DMS53 treated with DMSO at 0.1 percent for 48 hours (cell line): ENCODE data around the gene MPP2.
"Not testable (repeated sequence)": the region's sequence is repeated elsewhere in the genome, so short reads cannot be mapped to it uniquely, and the experiment has no call there.

Experiments used
- DNase-seq: peaks from one replicate; lab custom pipeline; 2025; ENCODE audit not compliant: unreplicated experiment; lab: John Stamatoyannopoulos, UW

The MPP2 gene

GRCh38 chr17:43905400-43905984 lies 1.8 kb downstream of the MPP2 start:
- no peak for DNase-seq

GRCh38 chr17:43901861-43902589 lies 5.3 kb downstream of the MPP2 start:
- no peak for DNase-seq

GRCh38 chr17:43900858-43901754 lies 6.2 kb downstream of the MPP2 start:
- no peak for DNase-seq

GRCh38 chr17:43900183-43900857 lies 7.0 kb downstream of the MPP2 start:
- DNase-seq = peak; percentile 83

- DNase-seq = no peak
Measured at GRCh38 chr17:43898446-43898845, 8.9 kb downstream of the MPP2 start.

- no peak for DNase-seq
Measured at GRCh38 chr17:43897831-43898230, 9.5 kb downstream of the MPP2 start.

- not testable (repeated sequence) for DNase-seq
Measured at GRCh38 chr17:43894494-43894893, 12.8 kb downstream of the MPP2 start.

- DNase-seq = no peak
Measured at GRCh38 chr17:43892647-43892952, 14.7 kb downstream of the MPP2 start.

GRCh38 chr17:43891851-43892646 lies 15.3 kb downstream of the MPP2 start:
- DNase-seq = no peak

- DNase-seq = no peak
Measured at GRCh38 chr17:43890240-43890639, 17.1 kb downstream of the MPP2 start.

- no peak for DNase-seq
Measured at GRCh38 chr17:43888548-43888947, 18.8 kb downstream of the MPP2 start.

GRCh38 chr17:43882761-43883415 lies 24.4 kb downstream of the MPP2 start:
- DNase-seq = no peak

GRCh38 chr17:43881758-43882505 lies 25.4 kb downstream of the MPP2 start:
- DNase-seq = no peak

- no peak for DNase-seq
Measured at GRCh38 chr17:43881181-43881580, 26.2 kb downstream of the MPP2 start.

GRCh38 chr17:43880420-43880991 lies 26.8 kb downstream of the MPP2 start:
- DNase-seq = peak; percentile 50

- DNase-seq = no peak
Measured at GRCh38 chr17:43879723-43880419, 27.5 kb downstream of the MPP2 start.

GRCh38 chr17:43878260-43879175 lies 28.8 kb downstream of the MPP2 start:
- peak; percentile 48 for DNase-seq
